NT2/D1 (cell line): ENCODE measurements around the gene SERPIND1.

Source experiments
- DNase-seq: peaks from one replicate; pipeline ENCODE4 v3.0.0-alpha.2; 2011; ENCODE audit warnings: low read depth, low spot score
- H3K27me3 ChIP-seq: 2 replicates; pipeline ENCODE4 v1.6.0; 2011; ENCODE audit warnings: mild to moderate bottlenecking; ENCODE audit not compliant: insufficient read length, insufficient read depth
- H3K36me3 ChIP-seq: 2 replicates; pipeline ENCODE4 v1.6.1; 2011; ENCODE audit warnings: mild to moderate bottlenecking, low read length, mixed read lengths; ENCODE audit not compliant: insufficient read depth, insufficient read length
- H3K4me1 ChIP-seq: 2 replicates; pipeline ENCODE4 v1.5.1; 2011; ENCODE audit not compliant: insufficient read depth, insufficient read length
- H3K4me3 ChIP-seq: 2 replicates; pipeline ENCODE4 v1.5.1; 2011; ENCODE audit warnings: low read depth; ENCODE audit not compliant: insufficient read length
- H3K9ac ChIP-seq: 2 replicates; pipeline ENCODE4 v1.6.0; 2011; ENCODE audit warnings: low read depth; ENCODE audit not compliant: insufficient read length
- H3K9me3 ChIP-seq: 2 replicates; pipeline ENCODE4 v1.5.1; 2011; ENCODE audit warnings: mild to moderate bottlenecking, low read length; ENCODE audit not compliant: insufficient read depth
- SUZ12 ChIP-seq: IDR thresholded peaks from 2 replicates; pipeline ENCODE4 v1.6.1; 2011; ENCODE audit not compliant: insufficient read length, insufficient read depth; ENCODE audit errors: extremely low read depth
- YY1 ChIP-seq: IDR thresholded peaks from 2 replicates; pipeline ENCODE4 v1.6.1; 2011; ENCODE audit not compliant: insufficient read length, insufficient read depth
- ZNF274 ChIP-seq: IDR thresholded peaks from 2 replicates; pipeline ENCODE4 v1.6.1; 2011; ENCODE audit warnings: mild to moderate bottlenecking, low read depth, low read length

SERPIND1 gene

DNA sequence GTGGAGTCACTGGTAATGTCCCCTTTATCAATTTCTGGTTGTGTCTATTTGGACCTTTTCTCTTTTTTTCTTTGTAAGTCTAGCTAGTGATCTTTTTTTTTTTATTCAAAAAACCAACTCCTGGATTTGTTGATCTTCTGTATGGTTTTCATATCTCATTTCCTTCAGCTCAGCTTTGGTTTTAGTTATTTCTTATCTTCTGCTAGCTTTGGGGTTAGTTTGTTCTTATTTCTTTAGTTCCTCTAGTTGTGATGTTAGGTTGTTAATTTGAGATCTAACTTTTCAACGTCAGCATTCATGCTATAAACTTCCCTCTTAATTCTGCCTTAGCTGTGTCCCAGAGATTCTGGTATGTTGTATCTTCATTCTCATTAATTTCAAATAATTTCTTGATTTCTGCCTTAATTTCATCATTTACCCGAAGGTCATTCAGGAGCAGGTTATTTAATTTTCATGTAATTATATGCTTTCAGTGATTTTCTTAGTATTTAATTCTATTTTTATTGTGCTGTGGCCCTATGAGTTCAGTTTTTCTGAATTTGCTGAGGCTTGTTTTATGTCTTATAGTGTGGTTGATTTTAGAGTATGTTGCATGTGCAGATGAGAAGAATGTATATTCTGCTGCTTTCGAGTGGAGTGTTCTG is 55.7 kb downstream of the SERPIND1 start:
- Histone ChIP-seq H3K4me3 (no peak overlapping the region), H3K9me3 (no peaks in the 10 kb centered on the region), H3K27me3 (no peaks in the 10 kb centered on the region), H3K4me1 (no peaks in the 10 kb centered on the region), H3K36me3 (peaks cover 30% of the 10 kb centered on the region), H3K9ac (no peak overlapping the region)
- no peak for DNase-seq
- TF ChIP-seq ZNF274, result no peak
- no peak for TF ChIP-seq YY1
- TF ChIP-seq SUZ12, result no peak

DNA sequence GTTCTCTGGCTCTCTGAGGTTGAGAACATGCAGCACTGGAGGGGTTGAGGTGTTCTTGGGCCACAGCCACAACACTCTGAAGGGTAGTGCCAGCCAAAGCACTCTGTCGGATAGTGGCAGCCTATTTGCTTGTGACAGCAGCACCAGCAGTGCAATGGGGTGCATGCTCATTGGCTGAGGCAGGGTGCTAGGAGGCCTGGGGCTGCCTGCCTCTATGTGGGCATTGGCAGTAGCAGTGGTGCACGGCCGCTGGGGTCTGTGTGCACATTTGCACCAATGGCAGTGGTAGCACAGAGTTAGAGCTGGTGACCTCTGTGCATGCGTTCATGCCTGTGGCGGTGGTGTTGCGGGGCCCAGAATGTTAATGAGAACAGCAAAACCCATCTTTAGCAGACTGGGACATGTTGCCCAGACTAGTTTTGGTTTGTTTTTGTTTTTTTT is 59.3 kb downstream of the SERPIND1 start:
- Histone ChIP-seq H3K36me3 (peaks cover 26% of the 10 kb centered on the region), H3K4me3 (no peak overlapping the region), H3K9ac (no peak overlapping the region), H3K27me3 (no peaks in the 10 kb centered on the region), H3K9me3 (no peaks in the 10 kb centered on the region), H3K4me1 (no peaks in the 10 kb centered on the region)
- TF ChIP-seq SUZ12, result no peak
- TF ChIP-seq ZNF274, result no peak
- no peak for TF ChIP-seq YY1
- no peak for DNase-seq

GRCh38 chr22:20834206-20834605 is 60.3 kb downstream of the SERPIND1 start:
- Histone ChIP-seq H3K4me3 (no peak overlapping the region), H3K27me3 (no peaks in the 10 kb centered on the region), H3K4me1 (no peaks in the 10 kb centered on the region), H3K36me3 (peaks cover 26% of the 10 kb centered on the region), H3K9me3 (no peaks in the 10 kb centered on the region), H3K9ac (no peak overlapping the region)
- no peak for DNase-seq
- TF ChIP-seq ZNF274 (no peak), YY1 (no peak), SUZ12 (no peak)

DNA sequence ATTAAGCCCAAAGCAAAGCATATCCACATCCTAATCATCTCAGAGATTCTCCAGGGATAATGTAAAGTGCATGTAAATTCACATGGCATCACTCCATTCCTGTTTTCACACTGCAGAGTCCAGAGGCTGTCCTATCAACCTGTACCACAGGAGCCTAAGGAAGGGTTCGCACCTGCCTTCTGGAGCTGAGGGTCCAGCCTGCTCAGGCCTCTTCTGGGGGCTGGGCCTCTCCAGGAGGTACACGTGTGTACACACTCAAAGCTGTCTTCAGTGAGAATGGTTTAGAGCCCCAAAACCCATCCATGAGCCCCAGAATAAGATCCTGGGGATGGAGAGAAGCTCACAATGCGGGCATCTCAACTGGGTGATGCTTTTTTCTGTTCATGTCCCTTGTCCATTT is 60.8 kb downstream of the SERPIND1 start:
- DNase-seq, result no peak
- Histone ChIP-seq H3K4me1 (no peaks in the 10 kb centered on the region), H3K9ac (no peak overlapping the region), H3K4me3 (no peak overlapping the region), H3K36me3 (peaks cover 26% of the 10 kb centered on the region), H3K27me3 (no peaks in the 10 kb centered on the region), H3K9me3 (no peaks in the 10 kb centered on the region)
- TF ChIP-seq YY1, result no peak
- TF ChIP-seq SUZ12, result no peak
- no peak for TF ChIP-seq ZNF274
